Keratinocyte (primary cell): ENCODE data around the gene ZNF423.

Experiments
- EZH2 ChIP-seq: IDR thresholded peaks from one replicate; pipeline ENCODE4 v1.6.1; 2012; ENCODE audit warnings: inconsistent platforms, mild to moderate bottlenecking, low read length, moderate library complexity
- TF ChIP-seq, protein P1 (sequence below), 3 experiments: IDR thresholded peaks in 1 of 3; conservative IDR thresholded peaks in 1 of 3; optimal IDR thresholded peaks in 1 of 3; 2 replicates in 2 of 3; 3 replicates in 1 of 3; pipeline versions ENCODE3 to v1.5.1; 2011; ENCODE audit warnings: low read length in 3 of 3, mild to moderate bottlenecking in 3 of 3, moderate library complexity in 2 of 3, control low read depth in 1 of 3, inconsistent platforms in 1 of 3; ENCODE audit not compliant: insufficient read depth in 2 of 3; ENCODE audit errors: extremely low read depth in 1 of 3

- TF ChIP-seq, protein P1, sequence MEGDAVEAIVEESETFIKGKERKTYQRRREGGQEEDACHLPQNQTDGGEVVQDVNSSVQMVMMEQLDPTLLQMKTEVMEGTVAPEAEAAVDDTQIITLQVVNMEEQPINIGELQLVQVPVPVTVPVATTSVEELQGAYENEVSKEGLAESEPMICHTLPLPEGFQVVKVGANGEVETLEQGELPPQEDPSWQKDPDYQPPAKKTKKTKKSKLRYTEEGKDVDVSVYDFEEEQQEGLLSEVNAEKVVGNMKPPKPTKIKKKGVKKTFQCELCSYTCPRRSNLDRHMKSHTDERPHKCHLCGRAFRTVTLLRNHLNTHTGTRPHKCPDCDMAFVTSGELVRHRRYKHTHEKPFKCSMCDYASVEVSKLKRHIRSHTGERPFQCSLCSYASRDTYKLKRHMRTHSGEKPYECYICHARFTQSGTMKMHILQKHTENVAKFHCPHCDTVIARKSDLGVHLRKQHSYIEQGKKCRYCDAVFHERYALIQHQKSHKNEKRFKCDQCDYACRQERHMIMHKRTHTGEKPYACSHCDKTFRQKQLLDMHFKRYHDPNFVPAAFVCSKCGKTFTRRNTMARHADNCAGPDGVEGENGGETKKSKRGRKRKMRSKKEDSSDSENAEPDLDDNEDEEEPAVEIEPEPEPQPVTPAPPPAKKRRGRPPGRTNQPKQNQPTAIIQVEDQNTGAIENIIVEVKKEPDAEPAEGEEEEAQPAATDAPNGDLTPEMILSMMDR (optimal IDR thresholded peaks at IDR 0.05 in 1 of 3, IDR thresholded peaks at IDR 0.05 in 1 of 3, conservative IDR thresholded peaks at IDR 0.05 in 1 of 3; ENCODE audit: extremely low read depth in 1 of 3, insufficient read depth in 2 of 3, low read length in 3 of 3): no peak
- no peak for TF ChIP-seq EZH2
Observed at GRCh38 chr16:49556249-49556605, 299.7 kb downstream of the ZNF423 start.
